GM21619 (cell line): ENCODE measurements around the gene SLC9B2.
"Not testable (repeated sequence)": the region's sequence is repeated elsewhere in the genome, so short reads cannot be mapped to it uniquely, and the experiment has no call there.

Experiments
- ATAC-seq: cut with Tn5 transposase; IDR thresholded peaks from one replicate; pipeline ENCODE4 v1.9.1; 2021; ENCODE audit not compliant: unreplicated experiment

Gene SLC9B2

DNA sequence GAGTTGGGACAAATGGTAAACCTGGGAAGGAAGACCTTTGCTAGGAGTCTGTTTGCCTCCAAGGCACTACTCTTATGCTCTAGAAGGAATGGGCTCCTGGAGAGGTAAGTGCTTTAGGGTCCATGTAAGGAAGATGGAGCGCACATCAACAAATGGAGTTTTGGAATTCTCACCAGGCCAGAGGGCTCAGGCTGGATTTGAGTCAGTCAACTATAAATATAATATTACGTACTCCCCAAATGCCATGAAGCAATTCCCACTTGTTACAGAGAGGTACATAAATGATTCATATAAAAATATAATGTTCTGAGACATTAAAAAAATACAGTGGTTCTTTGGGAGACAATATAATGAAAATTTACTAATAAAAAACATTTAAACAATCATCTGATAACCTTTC lies 55.4 kb downstream of the SLC9B2 start:
- no peak for ATAC-seq

DNA sequence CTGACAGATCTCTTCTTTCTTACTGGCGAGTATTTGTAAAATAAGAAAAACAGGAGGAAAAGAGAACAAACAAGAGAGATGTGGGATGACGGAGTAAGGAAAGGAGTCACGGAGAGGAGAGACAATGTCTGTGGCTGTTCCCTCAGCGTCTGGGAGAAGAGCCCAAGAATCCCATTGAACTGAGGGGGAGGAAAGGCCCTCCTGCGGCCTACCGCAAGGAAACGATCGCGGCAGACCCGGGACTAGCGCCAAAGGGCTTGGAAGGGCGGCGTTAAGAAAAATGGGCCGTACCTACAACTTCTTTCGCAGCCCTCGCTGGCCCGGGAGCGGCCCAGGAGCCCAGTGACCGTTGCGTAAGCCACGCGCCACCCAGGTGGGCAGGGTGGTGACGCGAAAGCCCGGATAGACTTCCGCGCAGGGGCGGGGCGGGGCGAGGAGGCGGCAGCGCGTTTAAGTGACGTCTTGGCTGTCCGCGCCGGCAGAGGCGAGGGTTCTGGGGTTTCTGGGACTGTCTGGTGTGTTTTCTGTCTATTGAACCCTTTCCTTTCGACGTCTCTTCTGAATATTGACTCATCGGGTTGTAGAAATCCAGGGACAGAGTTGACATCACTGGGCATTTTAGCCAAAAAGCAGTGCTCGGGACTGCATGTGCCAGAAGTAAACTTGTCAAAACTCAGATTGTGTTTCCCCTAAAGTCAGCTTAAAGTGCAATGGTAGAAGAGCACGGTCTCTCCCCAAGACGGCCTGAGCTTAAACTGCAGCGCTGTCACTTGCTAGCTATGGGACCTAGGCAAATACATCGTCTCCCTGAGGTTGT lies 57.0 kb downstream of the SLC9B2 start, which contains the start of gene SLC9B1:
Gene SLC9B1, minus strand, starts transcription at position 398 of the 817 bp plus-strand sequence. CDS start 27,994 bp downstream, outside the sequence.
- peak; percentile 99 for ATAC-seq

DNA sequence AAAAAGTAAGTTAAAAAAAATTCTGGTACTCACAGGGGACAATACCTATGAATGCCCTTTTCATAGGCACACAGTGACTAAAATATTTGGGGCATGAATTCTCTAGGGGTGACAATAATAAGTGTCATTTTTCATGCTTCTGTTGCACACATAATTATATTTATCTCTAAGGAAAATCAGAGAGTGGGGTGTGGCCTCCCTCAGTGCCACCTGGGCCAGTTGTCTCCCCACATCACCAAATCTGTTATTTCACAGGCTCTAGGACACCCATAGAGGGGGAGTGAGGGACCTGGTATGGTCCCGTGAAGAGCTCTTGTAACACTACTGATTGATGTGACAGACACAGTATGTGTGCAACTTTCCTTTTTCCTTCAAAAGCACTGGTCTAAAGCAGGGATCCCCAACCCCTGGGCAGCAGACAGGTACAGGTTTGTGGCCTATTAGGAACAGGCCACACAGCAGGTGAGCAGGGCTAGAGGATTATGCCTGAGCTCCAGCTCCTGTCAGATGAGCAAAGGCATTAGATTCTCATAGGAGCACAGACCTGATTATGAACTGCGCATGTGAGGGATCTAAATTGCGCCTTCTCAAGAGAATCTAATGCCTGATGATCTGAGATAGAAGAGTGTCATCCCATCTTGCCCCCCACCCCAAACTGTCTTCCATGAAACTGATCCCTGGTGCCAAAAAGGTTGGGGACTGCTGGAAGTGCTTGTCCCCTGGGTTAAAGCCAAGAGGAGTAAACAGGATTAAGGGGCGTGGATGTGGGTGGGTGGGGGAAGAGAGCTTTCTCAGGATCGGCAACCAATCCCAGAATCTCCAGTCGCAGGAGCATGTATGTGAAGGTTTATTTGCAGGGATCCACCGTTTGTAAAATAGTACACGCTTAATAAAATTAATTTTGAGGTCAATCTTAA lies 57.9 kb downstream of the SLC9B2 start:
- no peak for ATAC-seq

DNA sequence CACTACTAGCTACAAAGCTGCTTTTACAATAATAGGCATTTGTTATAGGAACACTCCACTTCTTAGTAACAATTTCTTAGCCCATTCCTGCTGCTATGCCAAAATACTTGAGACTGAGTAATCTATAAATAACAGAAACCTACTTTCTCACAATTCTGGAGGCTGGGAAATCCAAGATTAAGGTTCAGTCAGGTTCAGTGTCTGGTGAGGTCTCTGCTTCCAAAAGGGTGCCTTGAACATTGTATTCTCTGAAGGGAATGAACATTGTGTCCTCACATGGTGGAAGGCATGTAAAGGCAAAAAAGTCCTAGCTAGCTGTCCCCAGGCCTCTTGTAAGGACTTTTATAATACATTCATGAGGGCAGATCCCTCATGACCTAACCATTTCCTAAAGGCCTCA lies 64.0 kb downstream of the SLC9B2 start:
- ATAC-seq: no peak

DNA sequence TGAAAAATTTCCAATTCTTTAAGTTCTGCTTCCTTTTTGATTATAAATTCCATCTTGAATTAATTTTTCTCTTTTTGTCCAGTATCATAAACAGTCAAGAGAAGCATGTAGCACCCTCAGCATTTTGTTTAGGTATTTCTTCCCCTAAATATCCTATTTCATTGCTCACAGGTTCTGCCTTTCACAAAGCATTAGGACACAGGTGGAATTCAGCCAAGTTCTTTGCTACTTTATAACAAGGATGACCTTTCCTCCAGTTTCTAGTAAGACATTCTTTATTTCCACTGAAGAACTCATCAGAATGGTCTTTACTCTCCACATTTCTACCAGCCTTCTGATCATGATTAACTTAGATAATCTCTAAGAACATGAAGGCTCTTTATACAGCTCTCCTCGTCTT lies 64.5 kb downstream of the SLC9B2 start:
- ATAC-seq: no peak

DNA sequence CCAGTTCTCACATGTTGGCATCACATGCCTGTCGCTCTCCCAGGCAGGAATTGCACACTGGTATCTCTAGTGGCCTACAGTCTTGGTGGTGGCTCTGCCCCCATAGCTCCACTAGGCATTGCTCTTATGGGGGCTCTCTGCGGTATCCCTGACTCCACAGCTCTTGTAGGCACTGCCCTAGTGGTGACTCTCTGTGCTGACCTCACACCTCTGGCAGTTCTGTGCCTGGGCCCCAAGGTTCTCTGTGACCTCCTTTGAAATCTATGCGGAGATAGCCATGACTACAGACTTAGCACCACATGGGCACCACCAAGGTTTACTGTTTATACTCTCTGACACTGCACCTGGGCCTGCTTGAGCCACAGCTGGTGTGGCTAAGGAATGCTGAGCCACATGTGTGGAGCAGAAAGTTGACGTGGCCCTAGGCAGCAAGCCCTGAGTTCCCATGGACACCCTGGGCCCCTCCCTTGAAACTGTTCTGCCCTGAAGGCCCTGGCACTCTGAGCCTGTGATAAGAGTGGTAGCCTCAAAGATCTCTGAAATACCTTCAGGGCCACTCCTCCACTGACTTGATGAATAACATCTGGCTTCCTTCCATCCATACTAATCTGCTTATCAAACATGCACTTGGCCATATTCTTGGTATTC lies 65.1 kb downstream of the SLC9B2 start:
- no peak for ATAC-seq

DNA sequence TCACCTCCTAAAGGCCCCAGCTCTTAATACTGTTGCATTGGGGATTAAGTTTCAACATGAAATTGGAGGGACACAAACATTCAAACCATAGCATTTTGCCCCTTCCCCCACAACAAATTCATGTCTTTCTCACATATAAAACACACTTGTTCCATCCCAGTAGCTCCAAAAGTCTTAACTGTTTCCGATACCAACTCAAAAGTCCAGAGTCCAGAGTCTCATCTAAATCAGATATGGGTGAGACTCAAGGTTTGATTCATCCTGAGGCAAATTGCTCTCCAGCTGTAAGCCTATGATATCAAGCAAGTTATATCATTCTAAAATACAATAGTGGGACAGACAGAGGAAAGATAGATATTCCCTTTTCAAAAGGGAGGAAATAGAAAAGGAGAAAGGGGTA lies 65.8 kb downstream of the SLC9B2 start:
- no peak for ATAC-seq

DNA sequence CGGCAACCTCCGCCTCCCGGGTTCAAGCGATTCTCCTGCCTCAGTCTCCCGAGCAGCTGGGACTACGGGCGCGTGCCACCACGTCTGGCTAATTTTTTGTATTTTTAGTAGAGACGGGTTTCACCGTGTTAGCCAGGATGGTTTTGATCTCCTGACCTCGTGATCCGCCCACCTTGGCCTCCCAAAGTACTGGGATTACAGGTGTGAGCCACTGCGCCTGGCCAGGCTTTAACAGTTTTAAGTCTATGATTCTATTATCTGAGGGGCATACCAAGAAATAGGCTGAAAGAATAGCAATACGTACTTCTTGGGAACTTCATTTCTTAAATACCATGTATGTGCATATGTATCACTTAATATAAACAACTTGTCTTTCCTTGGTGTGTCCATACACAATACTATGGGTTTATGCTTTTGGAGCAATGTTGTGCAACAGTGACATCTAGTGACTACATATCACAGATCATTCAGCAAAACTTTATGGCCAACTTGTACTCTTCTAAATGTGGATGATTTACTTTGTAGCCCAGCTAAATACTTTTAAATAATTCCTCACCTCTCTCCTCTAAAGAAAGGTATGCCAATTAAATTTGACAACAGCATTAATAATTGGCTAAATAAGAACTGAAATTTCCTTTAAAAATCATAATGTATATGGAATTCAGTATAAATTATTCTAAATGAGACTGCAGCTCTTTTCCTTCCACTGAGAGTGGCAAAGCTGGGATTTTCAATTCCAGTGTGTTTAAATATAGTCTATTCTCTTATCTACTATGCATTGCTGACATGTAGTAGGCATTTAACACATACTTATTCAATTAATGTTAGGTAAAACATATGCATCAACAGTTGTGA lies 67.5 kb downstream of the SLC9B2 start:
- peak; percentile 86 for ATAC-seq

DNA sequence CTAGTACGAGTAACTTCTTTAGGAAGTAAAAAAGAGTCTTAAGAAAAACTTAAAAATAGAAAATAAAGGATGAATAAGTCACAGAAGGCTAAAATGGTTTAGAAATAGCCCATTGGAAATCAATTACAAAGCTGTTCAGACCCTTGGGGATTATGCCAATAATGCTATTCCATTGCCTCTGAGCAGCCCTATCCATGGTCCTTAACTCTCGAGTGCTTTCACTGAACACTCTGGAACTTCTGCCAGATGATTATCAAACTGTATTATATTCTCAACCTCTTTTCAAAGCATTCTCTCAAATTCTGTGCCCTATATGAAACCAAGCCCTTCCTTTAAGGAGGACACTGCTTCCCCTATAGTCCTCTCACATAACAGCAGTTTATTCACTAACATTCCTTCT lies 74.0 kb downstream of the SLC9B2 start:
- no peak for ATAC-seq

DNA sequence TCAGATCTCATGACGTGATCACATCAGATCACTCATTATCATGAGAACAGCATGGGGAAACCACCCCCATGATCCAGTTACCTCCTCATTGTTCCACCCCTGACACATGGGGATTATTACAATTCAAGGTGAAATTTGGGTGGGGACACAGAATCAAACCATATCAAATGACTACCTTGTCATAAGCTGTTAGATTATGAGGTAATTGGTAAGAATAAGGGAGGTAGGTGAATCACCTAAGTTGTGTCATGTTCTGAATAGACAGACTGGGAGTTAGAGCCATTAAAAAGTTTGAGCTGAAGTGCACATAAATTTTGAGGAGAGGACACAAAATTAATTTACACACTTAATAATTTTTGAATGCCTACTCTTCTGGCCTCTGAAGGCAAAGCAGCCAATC lies 81.8 kb downstream of the SLC9B2 start:
- no peak for ATAC-seq

DNA sequence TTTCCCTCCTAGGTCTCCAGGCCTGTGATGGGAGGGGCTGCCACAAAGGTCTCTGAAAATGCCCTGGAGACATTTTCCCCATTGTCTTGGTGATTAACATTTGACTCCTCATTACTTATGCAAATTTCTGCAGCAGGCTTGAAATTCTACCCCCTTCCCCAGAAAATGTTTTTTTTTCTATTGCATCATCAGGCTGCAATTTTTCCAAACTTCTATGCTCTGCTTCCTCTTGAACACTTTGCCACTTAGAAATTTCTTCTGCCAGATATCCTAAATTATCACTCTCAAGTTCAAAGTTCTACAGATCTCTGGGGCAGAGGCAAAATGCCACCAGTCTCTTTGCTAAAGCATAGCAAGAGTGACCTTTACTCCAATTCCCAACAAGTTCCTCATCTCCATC lies 82.6 kb downstream of the SLC9B2 start:
- not testable (repeated sequence) for ATAC-seq

DNA sequence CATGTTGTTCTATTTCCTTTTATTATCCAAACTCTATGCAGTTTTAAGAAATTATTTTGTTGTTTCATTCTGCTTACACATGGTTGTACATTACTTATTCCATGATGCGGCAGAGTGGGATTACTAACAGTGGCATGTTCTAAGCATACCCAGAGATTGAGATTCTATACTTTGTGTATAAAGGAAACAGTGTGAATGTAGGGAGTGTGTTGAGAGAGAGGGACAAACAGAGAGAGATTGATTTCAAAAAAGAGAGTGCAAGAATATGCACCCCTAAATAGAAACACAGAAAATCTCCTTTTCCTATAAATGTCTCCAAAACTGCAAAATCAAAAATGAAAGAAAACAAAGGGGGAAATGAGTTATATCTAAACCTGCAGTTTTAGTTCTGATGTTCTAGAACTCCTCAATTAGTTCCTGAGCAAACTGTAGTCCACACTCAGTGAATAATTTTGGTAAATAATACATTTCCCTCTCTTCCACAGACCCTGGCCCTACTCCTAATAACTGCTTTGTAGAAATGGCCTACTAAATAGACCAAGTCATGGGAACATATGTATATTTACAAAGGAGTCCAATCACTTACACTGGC lies 88.0 kb downstream of the SLC9B2 start:
- no peak for ATAC-seq

DNA sequence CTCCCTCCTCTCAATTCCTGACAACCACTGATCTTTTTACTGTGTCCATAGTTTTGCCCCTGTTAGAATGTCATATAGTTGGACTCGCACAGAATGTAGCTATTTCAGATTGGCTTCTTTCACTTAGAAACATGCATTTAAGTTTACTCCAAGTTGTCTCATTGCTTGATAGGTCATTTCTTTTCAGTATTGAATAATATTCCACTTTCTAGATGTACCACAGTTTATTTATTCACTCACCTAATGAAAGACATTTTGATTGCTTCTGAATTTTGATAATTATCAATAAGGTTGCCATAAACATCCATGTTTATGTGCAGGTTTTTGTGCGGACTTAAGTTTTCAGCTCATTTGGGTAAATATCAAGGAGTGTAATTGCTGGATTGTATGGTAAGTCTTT lies 95.6 kb downstream of the SLC9B2 start:
- no peak for ATAC-seq
